Fibroblast of skin of right quadriceps (primary cell): ENCODE results near the gene PGAM1.
"Not testable (repeated sequence)": the region's sequence is repeated elsewhere in the genome, so short reads cannot be mapped to it uniquely, and the experiment has no call there.

Source experiments
- DNase-seq: peaks from one replicate; pipeline ENCODE4 v3.0.0-alpha.2; 2013

PGAM1 gene

DNA sequence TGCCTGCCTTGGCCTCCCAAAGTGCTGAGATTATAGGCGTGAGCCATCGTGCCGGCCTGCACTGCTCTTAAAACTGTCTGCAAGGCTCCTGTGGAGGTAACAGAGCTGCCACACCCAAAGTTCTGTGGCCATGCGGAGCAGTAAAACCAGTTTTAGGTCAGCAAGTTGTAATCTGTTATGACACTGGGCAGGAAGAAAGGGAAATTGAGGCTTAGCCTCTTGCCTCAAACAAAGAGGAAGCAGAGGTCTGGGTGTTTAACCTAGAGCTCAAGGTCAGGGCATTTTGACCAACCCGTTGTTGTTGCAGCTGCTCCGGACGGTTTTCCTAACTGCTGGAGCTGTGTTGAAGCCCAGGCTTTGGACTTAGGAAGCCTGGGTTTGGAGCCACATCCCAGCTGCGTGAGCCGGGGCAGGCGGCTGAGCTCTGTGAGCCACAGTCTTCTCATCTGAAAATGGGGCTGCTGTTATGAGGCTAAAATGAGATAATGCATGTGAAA is 17.4 kb upstream of the PGAM1 start:
- DNase-seq: no peak

DNA sequence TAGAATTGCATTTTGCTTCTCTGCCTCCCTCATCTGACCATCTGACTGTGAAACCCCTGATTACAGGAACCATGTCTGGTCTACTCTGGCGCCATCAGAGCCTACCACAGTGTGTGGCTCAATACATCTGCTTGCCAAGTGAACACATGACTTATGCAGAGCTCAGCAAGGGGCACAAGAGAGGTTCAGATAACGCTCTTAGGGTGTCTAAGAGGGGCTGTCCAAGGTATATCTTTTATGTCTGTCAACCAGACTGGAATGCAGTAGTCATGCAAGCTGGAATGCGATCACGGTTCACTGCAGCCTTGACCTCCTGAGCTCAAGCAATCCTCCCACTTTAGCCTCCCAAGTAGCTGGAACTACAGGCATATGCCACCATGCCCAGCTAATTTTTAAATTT is 14.6 kb upstream of the PGAM1 start:
- DNase-seq: no peak

DNA sequence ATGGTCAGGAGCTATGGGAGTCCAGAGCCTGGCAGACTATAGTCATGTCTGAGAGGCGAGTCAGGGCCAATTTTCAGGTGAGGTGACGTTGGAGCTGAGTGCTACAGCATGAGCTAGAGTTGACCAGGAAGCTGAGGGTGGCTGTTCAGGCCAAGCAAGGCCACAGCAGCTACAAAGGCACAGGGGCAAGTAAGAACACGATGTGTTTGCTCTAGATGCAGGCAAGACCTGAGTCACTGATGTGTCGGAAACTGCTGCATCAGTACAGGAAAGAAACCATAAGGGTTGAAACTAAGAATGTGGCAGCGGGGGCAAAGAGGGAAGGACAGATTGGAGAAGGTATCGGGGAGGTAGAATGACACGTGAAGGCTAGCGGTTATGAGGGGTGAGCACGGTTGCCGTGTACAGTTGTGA is 13.1 kb upstream of the PGAM1 start:
- DNase-seq: no peak

DNA sequence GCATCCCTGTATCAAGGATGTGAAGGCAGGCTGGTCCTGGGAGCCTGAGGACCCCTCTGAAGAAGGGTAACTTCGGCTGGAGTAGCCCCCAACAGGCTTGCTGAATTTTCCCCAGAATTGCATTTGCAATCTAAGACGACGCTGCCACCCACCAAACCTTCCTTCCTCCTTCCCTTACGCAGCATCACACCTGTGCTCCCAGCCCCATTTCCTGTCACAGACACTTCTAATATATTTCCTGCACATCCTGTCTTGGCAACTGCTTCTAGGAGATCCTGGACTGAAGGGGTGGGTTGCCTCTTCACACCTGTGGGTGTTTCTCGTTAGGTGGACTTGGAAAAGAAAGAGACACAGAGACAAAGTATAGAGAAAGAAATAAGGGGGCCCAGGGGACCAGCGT is 9.4 kb upstream of the PGAM1 start:
- DNase-seq: no peak

DNA sequence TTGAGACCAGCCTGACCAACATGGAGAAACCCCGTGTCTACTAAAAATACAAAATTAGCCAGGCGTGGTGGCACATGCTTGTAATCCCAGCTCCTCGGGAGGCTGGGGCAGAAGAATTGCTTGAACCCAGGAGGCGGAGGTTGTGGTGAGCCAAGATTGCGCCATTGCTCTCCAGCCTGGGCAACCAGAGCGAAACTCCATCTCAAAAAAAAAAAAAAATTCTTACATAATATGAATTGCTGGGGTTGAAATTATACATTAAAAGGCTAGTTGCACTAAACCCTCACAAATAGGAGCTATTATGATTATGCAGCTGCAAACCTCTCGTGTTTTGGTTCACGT is 2.3 kb upstream of the PGAM1 start:
- not testable (repeated sequence) for DNase-seq

DNA sequence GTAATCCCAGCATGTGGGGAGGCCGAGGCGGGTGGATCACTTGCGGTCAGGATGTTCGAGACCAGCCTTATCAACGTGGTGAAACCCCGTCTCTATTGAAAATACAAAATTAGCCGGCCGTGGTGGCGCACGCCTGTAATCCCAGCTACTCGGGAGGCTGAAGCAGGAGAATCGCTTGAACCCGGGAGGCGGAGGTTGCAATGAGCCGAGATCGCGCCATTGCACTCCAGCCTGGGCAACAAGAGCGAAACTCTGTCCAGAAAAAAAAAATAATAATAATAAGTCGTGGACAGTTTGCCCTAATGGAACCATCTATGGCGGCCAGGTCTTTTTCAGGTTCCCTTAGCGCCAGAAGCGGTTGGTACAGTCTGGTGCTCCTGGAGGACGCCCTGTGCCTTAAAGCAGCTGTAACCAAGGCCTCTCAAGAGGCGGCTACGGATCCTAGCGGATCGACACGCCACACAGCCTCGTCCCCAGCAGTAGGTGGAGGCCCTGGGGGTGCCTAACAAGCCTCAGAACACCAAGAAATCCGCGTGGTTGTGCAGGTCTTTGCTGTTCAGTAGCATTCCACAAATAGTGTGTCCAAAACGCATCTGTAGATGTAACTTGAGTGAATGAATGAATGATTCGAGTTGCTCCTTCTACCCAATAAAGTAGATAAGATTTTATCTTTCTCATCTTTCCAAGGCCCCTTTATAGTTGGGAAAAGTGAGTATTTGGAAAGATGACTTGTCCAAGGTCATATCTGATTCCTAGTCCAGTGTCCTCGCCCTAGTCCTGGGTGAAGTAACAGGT is 982 bp downstream of the PGAM1 start:
- no peak for DNase-seq

DNA sequence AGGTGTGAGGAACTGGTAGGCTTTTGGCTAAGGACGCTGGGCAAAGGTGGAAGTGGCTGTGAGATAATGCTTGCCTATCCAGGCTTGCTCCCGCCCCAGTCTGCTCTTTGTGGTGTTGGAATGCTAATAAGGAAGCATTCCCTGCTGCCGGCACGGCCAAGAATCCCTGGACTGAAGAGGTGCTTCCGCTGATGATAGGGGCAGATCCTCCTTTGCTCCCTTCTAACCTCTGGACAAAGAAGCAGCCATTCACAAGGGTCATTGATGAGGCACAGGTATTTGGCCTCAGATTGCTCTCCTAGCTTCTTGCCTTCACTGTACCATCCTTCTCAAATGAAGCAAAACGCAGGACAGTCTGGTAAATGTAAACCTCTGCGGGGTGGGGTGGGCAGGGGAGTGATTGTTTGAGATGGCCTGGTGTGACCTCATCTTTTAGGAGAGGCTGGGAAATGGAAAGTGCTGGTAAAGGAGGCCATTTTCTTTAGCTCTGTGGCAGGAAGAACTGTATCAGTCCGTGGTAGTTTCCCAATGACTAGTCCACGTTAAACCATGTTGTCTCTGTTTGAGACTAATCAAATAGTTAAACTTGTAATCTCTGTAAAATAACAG is 1.7 kb downstream of the PGAM1 start:
- no peak for DNase-seq

DNA sequence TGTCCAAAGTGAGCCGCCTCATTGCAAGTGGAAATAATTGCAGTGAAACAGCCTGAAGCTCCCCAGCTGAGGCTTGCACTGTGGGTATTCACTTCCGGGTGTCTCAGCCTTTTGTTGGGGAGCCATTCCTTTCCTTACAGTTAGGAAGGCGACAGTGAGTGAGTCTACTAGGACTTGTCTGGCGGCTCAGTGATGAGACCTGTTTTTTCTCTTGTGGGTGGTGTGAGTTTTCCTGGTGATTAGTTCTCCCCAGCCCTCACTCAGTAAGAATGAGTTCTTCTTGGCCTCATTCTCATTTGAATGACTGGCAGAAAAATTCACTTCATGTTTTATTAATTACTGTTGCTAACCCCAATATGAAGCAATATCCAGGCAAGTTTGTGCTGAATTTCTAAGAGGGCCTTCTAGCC is 2.6 kb downstream of the PGAM1 start:
- DNase-seq: peak; percentile 40

DNA sequence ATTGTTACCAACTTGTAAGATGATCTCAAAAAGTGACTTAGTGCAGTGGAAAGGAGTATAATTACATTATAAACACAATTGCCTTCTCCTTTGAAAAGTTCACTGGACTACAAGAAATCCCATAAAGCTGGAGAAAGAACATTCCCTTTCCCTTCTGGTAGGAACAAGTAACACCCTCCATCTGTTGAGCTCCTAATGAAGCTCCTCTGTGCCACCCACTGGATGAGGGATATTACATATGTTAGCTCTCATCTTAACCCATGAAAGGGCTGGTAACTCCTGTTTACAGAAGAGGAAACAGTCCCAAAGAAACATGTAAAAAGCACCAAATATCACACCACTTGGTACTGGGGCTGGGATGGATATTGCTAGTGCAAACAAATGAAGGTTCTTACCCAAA is 8.1 kb downstream of the PGAM1 start:
- no peak for DNase-seq

DNA sequence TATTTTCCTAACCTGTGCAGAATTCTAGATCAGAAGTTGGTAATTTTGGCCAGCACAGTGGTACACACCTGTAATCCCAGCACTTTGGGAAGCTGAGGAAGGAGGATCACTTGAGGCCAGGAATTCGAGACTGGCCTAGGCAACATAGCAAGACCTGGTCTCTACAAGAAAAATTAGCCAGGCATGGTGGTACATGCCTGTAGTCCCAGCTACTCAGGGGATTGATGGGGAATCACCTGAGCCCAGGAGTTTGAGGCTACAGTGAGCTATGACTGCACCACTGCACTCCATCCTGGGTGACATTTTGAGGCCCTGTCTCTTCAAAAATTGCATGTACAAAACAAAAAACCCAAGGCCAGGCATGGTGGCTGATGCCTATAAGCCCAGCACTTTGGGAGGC is 8.6 kb downstream of the PGAM1 start:
- DNase-seq: no peak

DNA sequence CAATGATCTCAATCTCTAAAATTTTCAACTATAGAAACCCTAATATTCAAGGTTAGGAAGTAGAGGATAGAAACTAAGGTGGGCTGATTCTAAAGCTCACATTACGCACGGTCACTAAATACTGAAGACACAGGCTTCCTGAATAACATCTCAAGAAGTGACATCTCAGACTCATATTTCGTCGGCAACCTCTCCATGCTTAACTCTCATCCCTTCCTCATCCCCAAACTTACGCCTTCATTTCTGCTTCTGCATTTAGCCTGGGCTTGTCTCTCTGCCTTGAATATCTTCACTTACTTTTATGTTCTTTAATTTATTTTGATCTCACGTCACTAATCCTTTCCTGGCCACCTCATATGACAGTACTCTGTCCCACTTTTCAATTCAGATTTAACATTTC is 9.2 kb downstream of the PGAM1 start:
- no peak for DNase-seq

DNA sequence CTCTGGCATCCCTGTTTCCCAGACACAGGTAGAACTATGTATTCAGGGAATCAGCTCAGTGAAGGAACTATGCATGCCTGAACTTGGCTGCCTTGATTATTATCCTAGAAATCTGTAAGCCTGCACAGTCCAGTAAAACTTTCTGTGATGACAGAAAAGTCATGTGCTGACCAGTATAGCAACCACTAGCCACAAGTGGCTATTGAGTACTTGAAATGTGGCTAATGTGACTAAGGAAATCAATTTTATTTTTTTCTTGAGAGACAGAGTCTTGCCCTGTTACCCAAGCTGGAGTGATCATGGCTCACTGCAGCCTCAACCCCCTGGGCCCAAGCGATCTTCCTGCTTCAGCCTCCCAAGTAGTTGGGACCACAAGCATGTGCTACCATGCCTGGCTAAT is 16.3 kb downstream of the PGAM1 start:
- DNase-seq: no peak

DNA sequence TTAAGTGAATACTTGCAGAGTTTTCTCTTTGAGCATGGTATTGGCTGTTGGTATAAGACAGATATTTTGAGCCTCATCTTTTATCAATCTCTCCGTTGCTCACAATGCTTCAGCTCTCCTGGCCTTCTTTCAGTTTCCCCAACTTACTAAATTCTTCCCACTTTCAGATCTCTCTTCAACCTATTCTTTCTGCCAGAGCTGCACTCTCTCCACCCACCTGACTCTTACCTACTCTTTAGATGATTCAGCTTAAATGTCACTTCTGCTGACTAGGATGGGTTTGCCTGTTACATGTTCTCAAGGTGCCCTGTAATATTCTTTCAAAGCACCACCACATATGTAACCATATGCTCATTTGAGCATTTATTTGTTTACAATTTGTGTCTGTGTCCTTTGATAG is 18.2 kb downstream of the PGAM1 start:
- no peak for DNase-seq

DNA sequence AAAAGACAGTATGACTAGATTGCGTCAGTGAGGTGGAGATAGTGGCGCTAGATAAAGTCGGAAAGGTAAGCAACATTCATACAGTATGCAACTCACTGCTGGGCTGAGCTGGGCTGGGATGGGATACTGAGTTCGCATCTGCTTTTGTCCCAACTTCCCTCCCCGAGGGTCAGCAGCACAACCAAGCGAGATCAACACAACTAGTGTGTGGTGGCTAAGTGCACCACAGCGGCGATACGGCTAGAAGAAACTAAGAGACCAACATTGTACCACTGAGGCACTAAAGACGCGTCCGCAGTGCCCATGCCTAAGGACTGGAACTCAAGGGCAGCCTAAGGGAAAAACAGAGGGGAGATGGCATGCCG is 19.3 kb downstream of the PGAM1 start:
- DNase-seq: no peak

DNA sequence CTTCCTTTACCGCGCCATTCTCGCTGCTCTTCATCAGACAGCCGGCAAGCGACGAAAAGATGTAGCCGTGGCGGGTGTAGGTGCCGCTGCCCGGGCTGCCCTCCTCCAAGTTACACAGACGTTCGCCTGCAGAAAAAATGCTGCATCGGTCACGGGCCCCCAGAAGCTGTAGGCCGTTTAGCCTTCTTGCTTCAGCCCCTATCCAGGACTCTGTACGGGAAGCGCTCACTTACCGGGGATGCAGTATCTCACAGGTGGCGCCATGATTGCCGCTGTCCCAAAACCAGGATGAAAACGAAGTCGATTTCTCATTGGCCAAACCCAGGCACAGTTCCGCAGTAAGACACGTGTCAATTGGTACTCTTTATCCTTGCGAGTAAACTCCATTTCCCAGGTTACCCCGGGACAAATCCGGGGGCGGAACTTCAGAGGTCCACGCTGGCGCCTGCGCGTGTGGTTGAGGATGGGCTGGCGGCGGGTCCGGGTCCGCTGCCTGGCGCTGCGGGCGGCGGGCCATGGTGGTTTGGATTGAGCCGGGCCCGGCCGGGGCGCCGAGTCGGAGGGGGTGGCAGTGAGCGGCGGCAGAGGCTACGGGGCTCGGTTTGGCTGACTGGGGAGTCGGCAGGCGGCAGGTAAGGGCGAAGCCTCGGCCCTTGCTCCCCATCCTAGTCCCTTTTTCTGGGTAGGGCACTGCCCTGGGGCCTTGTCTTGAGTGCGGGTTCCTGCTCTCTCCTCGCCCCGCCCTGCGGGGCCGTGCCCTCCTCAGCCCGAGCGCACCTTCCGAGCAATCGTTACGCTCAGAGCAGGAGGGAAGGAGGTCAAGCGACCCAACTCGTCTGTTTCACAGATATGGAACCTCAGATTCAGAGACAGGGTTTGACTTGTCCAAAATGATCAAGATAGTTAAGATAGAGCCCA is 20.0 kb downstream of the PGAM1 start, which contains the start of the genes EXOSC1 and ZDHHC16:
TSS of gene EXOSC1 (minus strand) at position 285 of the 918 bp plus-strand sequence. CDS start at position 264, 21 bp downstream.
TSS of gene ZDHHC16 (plus strand) at position 454 of the 918 bp plus-strand sequence. CDS start 5,501 bp downstream, outside the sequence.
- DNase-seq: peak; percentile 95

DNA sequence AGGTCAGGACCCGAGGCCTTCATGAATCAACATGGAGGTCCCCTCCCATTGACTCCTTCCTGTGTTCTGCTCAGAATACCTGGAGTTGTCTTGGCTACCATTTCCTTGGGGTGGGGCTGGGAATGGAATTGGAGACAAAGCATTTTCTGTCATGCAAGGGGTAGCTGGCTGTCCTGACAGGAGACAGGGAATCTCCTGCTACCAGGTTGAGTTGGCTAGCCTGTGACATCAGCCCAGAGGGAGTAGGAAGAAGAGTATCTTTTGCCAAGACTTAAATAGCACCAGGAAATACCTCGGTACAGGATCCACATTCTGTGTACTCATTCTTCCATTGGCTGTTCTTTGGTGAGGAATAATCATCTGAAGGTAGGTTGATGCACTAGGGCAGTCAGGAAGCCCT is 24.8 kb downstream of the PGAM1 start:
- DNase-seq: no peak

DNA sequence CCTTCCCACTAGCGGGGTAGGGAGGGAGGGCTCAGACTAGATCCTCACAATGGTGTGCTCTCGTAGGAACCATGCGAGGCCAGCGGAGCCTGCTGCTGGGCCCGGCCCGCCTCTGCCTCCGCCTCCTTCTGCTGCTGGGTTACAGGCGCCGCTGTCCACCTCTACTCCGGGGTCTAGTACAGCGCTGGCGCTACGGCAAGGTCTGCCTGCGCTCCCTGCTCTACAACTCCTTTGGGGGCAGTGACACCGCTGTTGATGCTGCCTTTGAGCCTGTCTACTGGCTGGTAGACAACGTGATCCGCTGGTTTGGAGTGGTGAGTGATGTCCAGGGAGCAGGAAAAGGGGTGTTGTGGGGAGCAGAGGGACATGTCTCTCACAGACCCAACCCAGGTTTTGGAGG is 25.6 kb downstream of the PGAM1 start:
- no peak for DNase-seq

DNA sequence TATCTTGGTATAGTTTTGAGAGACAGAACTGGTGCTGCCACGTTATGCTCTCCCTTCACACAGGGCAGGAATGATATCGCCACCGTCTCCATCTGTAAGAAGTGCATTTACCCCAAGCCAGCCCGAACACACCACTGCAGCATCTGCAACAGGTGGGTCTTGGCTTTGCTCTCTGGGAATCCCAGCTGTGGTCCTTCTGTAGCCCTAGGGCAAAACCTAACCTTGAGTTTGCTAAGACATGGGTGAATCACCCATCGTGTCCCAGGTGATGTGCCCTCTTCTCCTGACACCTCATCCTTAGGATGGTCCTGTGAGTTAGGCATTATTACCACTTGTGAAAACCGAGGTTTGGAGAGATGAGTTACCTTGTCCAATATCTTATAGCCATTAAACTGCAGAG is 26.4 kb downstream of the PGAM1 start:
- DNase-seq: no peak

DNA sequence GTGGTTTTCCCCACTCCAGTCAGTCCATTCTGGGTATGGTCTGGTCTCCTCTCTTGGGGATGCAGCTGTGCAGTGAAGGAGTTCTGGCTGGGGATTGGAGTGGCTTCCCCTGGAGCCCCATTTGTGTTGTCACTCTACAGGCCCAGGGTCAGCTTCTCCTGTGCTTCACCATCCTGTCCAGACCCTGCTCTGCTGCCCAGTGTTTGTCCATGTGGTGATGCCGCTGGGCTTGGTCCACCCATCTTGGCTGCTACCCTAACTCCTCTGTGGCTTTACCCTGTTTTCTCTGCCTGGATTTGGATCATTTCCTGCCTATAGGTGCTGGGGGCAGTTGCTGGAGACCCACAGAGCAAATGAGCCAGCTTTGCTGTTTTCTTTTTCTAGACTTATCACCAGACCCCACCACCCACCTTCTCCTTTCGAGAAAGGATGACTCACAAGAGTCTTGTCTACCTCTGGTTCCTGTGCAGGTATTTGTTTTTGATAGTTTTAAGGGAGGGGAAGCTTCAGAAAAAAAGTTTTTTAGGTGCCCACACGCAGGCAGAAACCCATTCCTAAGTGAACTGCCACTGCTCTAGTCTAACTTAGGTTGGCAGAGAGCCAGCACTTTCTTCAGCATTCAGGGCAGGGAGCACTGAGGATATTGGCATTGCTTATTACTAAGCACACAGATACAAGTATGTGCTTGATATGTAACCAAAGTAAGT is 28.5 kb downstream of the PGAM1 start:
- DNase-seq: no peak

DNA sequence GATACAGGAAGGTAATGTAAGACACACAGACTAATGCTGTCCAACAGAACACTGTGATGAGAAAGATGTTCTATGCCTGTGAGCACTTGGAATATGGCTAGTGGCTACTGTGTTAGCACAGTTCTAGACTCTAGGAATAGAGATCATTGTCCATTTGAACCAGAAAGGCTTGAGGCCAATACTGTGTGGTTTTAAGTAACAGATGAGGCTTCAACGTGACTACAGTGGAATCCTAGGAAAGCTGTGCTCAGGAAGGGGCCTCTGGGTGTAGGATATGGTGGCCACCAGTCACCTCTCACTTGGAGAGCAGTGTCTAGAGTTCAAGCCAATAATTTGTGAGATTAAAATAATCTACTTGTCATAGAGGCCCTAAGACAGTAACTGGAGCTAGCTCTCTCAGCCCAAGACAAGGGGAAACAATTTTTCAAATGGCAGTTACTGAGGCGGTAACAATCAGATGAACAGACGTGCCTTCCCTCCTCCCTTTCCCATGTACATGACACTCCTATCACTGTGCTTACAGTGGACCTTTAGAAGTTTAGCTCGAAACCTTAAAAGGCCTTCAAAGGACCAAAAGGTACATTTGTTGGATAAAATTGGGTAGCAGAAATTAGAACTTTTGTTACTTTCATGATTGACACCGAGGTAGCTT is 30.2 kb downstream of the PGAM1 start:
- no peak for DNase-seq

DNA sequence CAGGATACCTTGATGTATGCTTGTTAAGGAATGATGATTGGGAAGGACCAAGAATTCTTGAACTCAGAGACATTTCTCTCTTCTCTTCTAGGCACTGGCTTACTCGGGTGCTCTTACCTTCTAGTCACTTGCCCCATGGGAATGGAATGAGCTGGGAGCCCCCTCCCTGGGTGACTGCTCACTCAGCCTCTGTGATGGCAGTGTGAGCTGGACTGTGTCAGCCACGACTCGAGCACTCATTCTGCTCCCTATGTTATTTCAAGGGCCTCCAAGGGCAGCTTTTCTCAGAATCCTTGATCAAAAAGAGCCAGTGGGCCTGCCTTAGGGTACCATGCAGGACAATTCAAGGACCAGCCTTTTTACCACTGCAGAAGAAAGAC is 30.7 kb downstream of the PGAM1 start:
- DNase-seq: no peak

DNA sequence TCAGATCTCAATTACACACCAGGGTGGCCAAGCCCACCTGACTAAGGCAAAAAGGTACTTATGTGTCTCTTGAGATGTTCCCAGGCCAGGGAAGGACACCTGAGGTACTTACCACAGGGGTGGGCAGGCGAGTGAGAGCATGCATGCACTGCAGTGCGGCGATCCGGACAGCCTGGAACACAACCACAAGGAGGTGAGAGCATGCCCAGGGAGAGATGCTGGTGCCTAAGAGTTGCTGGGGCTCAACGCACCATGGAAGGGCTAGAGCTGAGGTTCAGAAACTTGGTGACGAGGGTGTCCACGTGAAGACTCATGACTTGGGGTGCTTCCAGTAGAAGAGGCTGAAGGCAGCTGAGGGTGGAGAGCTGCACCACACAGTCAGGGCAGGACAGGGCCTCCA is 33.1 kb downstream of the PGAM1 start:
- DNase-seq: no peak
